IPS DF 4.7 (cell line): ENCODE results near the gene MSH3.
"Not testable (repeated sequence)": the region's sequence is repeated elsewhere in the genome, so short reads cannot be mapped to it uniquely, and the experiment has no call there.

Experiments
- DNase-seq: peaks from one replicate; pipeline ENCODE4 v3.0.0-alpha.2; 2013; ENCODE audit warnings: low spot score; ENCODE audit errors: extremely low read depth

MSH3 gene

DNA sequence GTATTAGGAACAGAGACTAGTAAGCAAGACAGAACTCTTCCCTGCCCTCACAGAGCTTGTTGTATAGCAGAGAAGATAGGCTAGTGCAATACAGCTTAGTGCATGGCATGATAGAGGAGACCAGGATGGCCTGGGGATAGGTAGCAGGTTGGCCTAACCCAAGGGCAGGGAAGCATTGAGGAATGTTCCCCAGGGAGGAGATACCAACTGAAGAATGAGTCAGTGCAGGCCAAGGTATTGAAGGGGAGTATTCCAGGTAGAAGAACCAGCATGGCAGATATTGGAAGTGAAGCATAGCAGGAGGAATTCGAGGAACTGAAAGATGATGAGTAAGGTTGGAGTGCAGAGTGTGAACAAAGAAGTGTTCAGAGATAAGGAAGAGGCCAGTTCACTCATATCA lies 138.9 kb downstream of the MSH3 start:
- DNase-seq = no peak

DNA sequence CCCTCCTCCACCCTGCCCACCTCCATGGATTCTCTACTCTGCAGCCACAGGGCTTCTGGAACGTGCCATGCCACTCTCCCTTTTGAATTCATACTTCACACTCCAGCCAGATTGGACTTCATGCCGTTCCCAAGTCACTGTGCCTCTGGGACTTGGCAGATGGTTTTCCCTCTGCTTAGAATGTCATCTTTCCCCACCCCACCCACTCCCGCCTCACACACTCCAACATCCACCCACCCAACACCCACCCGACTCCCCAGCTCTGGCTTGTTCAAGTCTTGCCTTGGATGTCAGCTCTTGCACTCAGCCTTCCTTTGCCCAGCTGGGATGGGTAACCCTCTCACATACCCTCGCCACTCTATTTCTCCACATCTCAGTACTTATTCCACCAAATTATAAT lies 142.4 kb downstream of the MSH3 start:
- DNase-seq = no peak

DNA sequence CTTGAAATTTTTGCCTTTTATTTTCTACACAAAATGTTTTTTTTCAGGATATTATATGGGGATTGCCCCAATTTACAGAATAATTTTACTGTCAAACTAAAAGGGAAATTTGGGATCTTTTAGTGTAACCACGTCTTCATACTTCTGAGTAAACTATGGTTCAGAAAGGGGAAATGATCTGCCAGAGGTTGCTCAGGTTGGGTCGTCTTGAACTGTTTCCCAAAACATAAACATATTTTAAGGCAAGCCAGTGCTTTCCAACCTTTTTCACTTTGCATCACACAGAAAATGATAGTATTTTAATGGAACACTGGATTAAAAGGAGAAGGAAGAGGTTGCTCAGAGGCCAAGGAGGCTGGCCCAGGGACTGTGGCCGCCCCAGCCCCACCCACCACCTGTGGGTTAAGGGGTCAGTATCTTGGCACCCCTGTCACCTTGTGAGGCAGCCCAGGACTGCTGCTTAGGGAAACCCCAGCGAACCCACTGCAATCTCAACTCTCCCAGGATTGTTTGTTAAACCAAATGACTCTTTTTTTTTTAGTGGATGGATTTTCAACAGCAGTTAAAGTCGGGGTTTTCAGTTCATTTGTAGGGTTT lies 143.1 kb downstream of the MSH3 start:
- no peak for DNase-seq

DNA sequence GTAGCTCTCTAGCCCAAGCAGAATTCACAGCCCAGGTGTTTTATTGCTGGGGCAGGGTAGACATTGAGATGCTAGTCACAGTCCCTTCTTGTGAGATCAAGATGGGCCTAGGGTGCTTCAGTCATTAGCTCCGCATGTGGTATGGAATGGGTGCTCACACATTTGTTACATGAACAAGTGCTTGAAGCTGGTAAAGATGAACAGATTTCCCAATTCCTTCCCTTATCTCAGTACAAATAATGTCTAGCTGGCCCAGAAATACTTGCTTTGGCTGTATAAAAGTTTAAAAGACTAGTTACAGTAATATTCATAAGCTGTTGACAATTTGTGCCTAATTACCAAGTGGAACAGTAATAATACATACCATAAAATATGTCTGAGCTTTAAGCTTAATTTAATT lies 143.7 kb downstream of the MSH3 start:
- no peak for DNase-seq

DNA sequence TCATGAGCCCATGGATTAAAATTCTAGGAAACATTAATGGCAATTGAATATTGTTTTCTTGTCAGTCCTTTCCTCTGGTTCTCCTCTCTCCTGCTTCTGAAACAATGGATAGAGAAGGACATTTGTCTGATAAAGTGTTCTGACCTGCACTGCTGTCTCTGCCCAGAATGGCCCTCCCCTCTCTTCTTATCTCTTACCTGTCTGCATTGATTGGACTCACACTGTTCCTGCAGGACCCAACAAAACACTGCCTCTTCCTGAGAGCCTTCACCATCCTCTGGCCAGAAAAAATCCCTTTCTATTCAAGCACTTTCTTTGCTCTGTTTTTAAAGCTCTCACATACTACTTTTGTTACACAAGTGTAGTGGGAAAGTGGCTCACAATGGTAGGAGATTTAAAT lies 144.2 kb downstream of the MSH3 start:
- no peak for DNase-seq

DNA sequence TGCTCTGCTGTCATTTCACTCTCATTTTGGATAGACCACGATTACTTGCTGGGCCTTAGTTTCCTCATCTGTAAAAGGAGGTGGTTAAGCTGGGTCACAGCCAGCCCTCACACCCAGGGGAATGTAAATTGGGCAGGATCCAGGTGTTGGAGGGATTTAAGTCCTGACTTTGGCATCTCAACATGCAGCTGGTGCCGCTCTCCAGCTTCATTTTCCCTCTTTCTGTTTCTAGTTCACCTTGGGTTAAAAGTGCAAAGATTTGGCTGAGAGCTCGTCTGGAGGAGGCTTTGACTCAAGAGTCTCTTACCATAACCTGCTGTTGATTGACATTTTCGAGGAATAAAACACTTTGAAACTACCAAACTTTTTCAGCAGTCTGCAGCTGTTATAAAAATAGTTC lies 144.6 kb downstream of the MSH3 start:
- DNase-seq = no peak

DNA sequence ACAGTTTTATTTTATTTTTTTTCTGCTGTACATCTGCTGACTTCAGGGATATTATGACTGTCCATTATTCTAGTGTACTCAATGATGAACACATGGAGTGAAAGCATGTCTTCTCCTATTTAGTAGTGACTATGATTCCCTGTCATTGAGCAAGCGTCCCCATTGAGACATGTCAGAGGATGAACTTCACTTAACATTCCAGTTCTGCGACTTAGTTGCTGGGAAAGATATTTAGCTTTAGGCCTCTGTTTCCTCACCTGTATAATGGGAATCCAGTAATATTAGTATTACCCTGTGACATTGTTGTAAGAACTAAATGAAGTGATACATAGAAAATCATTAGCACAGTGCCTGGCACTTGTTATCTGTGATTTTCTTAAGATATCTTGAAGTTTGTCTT lies 145.1 kb downstream of the MSH3 start:
- no peak for DNase-seq

DNA sequence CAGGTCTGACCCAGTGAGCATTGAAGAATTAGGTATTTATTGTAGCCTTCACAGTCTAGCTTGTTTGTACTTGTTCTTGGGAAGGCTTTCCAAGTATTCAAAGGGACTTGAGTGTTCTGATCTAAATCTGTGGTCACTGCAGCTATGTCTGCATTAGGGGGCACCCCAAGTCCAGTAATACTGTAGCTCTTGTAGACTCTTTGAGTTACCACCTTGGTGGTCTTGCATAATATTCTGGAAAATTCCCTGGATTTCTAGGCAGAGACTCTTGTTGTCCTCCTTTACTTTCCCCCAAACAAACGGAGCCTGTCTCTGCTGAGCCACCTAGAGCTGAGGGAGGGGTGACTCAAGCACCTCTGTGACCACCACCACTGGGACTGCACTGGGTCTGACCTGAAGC lies 149.9 kb downstream of the MSH3 start:
- DNase-seq = no peak

DNA sequence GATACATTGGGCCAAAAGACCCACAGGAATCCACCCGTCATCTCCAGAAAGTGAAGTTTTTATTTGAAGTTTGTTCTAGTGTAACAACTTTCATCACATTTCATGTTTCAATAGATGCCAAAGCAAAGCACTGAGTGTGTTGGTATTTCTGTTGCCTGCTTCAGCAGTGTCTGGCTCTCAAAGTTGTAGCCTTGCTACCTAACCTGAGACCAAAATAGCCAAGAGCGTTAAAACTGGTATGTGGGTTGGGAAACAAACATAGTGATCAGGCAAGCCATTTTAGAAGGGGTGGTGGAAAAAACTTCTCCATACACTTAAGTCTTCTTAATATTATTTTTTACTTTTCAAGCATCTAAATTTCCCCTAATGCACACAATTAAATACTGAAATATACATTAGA lies 150.6 kb downstream of the MSH3 start:
- no peak for DNase-seq

DNA sequence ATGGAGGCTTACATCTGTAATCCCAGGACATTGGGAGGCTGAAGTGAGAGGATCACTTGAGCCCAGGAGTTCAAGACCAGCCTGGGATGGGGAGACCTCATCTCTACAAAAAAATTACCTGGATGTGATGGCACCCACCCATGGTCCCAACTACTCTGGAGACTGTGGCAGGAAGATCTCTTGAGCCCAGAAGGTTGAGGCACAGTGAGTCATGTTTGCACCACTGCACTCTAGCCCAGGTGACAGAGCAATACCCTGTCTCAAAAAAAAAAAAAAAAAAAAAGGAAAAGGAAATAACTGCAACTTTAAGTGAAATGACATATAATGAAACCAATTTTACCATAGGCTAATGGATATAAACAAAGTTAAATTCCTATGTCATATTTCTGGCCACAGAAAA lies 152.5 kb downstream of the MSH3 start:
- DNase-seq = no peak

DNA sequence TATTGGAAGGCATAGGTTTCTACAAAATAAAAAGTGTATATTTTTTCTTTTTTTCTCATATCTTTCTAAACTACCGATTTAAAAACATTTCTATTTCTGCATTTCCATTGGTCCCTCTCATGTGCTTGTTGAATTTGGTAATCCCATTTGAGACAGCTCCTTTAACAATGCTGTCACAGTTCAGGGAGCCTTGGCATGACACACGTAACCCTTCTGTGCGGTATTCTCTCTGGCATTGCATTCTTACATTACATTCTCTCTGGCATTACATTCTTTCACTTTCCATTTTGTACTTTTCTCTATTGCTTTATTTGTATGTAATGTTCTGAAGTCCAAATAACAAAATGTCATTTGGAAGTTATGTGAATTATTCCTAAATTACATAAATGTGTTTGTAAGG lies 155.0 kb downstream of the MSH3 start:
- DNase-seq = no peak

DNA sequence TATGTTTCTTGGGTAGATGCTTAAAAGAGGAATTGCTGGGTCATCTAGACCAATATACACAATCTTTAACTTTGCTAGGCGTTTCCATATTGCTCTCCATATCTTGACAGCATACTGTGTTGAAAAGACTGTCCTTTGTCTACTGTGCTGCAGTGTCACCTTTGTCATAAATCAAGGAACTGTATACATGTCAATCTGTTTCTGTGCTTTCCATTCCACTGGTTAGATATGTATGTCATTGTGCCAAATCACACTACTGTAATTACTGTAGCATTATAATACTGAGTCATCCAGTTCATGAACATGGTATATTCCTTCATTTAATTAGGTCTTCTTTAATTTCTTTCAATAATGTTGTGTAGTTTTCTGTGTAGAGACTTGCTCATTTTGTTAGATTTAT lies 156.0 kb downstream of the MSH3 start:
- no peak for DNase-seq

DNA sequence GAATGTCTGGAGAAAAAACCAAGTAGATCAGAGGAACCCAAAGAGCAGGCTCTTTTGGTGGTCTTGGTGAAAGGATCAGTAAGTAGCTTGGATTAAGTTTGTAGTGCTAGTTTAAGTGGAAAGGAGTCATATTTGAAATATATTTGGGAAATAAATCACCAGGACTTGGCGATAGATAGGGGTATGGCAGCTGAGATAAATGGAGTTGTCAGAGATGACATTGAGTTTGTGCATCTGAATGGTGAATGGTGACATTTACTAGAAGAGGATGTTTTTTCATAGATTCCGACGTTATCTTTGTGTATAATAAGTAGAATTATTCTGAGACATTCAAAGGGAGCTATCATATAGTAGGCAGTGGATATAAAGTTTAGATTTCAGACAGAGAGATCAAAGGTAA lies 162.1 kb downstream of the MSH3 start:
- no peak for DNase-seq

DNA sequence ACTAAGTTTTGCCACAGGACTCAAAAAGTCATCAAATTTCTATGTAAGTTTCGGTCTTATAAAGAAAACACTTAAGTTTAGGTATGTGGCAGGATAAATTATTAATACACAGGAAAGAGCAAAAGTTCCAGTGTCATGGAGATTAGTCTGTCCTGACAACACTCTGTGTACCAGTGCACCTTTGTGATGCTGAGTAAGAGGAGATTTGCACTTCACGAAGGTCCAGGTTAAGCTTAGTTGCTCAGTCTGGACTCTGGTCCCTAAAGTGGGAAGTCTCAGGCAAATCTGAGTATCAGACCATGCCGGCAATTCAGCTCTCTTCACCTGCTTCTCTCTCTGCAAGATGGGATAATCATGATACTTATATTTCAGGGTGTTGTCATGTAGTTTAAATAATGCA lies 166.2 kb downstream of the MSH3 start:
- no peak for DNase-seq

DNA sequence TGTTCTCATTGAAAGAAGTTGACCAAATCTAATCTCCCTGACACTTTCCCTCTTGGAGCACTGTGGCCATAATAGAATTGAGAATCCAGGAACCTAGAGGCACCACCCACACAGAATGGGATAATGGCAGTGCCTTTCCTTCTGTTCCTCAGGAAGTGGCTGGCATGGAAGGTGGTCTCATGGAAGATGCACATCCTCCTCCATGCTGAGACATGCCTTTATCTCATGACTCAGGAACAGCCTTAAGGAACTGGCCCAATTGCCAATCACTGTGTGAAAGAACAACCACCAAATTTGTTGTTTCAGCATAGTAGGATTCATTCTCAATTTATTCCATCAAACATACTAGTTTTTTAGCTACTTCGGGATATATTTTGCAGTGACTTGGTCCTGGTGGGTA lies 168.2 kb downstream of the MSH3 start:
- DNase-seq = no peak

DNA sequence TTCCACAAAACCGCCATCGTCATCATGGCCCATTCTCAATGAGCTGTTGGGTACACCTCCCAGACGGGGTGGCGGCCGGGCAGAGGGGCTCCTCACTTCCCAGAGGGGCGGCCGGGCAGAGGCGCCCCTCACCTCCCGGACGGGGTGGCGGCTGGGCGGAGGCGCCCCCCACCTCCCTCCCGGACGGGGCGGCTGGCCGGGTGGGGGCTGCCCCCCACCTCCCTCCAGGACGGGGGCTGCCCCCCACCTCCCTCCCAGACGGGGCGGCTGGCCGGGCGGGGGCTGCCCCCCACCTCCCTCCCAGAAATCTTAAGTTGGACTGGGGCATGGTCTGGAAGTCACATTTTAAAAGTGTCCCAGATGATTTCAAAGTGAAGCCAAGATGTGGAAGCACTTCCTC lies 169.7 kb downstream of the MSH3 start:
- not testable (repeated sequence) for DNase-seq

DNA sequence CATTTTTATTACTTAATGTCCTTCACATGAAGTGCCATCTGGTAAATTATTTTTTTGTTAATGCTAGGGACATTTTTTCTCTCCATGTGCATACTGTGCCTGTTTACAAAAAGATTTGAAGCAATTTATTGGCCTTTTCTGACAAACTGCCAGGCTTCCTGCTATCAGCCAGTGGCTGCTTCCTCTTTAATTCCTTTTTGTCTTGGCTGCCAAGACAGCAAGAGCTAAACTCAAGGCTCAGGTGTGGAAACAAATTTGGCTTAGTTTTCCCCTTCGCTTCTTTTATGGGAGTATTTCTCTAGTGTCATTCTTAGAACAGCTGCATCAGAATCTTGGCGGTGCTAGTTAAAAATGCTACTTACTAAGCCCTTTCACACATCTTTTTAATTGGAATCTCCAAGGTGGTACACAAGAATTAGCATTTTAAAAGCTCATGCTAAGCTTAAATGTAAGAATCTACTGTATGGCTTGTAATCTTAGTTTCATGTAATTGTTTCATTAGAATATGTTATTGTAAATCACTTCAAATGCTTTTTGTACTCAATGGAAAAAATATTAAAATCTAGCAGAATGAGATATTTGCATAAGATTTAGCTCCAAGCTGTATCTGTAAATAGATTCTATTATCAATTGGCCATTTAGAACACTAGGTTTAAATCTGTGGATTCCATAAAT lies 171.5 kb downstream of the MSH3 start:
- DNase-seq = no peak

DNA sequence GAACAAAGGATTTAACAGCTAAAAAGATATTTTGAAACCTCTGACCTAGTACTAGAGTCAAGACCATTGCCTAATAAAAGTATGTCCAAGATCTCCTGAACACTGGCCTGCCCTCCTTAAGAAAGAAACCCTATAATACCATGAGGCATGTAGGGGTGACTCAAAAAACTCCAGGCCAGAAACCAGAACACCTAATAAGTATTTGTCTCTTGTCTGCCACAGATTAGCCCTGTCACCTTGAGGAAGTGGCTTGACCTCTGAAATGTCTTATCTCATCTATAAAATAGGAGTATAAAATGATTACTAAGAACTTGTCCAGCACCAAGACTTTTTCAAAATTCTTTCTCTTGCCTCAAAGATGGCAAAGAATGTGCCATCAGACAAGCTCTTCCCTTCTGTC lies 180.3 kb downstream of the MSH3 start:
- no peak for DNase-seq

DNA sequence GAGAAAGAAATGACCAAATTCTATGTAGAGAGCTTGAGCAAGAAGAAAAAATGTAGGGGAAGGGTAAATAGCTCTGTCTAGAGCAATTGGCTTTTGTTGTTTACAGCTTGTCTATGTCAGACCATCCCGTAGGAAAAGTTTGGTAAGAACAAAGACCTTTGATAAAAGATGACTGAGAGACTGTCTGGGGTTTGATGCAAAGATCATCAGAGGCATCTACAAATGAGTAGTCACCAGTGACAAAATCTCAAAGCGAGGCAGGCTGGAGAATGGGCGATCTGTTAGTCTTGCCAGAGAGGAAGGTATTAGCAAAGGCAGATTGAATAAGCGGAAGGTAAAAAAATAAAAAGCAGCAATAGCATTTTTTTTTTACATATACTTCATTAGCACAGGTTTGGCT lies 180.7 kb downstream of the MSH3 start:
- DNase-seq = no peak

DNA sequence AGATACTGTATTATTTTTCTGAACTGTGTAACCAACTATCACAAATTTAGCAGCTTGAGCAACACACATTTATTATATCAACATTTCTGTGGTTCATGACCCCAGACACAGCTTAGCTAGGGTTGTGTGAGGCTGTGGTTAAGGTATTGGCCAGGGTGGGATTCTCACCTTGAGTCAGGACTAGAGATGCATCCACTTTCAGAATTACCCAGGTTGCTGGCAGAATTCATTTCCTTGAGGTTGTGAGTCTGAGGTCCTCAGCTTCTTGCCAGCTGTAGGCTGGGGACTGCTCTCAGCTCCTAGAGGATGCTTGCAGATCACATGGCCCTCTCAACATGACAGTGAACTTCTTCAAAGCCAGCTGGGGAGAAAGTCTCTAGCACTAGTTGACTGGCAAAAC lies 183.2 kb downstream of the MSH3 start:
- no peak for DNase-seq

DNA sequence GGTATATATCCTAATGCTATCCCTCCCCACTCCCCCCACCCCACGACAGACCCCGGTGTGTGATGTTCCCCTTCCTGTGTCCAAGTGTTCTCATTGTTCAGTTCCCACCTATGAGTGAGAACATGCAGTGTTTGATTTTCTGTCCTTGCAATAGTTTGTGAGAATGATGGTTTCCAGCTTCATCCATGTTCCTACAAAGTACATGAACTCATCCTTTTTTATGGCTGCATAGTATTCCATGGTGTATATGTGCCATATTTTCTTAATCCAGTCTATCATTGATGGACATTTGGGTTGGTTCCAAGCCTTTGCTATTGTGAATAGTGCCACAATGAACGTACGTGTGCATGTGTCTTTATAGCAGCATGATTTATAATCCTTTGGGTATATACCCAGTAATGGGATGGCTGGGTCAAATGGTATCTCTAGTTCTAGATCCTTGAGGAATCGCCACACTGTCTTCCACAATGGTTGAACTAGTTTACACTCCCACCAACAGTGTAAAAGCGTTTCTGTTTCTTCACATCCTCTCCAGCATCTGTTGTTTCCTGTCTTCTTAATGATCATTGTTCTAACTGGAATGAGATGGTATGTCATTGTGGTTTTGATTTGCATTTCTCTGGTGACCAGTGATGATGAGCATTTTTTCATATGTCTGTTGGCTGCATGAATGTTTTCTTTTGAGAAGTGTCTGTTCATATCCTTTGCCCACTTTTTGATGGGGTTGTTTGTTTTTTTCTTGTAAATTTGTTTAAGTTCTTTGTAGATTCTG lies 186.8 kb downstream of the MSH3 start:
- not testable (repeated sequence) for DNase-seq

DNA sequence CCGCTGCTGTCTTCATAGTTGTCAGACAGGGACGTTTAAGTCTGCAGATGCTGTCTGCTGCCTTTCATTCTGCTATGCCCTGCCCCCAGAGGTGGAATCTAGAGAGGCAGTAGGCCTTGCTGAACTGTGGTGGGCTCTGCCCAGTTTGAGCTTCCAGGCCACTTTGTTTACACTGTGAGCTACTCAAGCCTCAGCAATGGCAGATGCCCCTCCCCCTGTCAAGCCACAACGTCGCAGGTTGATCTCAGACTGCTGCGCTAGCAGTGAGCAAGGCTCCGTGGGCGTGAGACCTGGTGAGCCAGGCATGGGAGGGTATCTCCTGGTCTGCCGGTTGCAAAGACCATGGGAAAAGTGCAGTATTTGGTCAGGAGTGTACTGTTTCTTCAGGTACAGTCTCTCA lies 192.0 kb downstream of the MSH3 start:
- not testable (repeated sequence) for DNase-seq

DNA sequence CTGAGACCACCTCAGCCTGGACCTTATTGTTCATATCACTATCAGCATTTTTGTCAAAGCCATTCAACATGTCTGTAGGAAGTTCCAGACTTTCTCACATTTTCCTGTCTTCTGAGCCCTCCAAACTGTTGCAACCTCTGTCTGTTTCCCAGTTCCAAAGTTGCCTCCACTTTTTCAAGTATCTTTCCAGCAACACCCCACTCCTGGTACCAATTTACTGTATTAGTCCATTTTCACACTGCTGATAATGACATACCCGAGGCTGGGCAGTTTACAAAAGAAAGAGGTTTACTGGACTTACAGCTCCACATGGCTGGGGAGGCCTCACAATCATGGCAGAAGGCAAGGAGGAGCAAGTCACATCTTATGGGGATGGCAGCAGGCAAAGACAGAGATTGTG lies 195.7 kb downstream of the MSH3 start:
- DNase-seq = not testable (repeated sequence)
